Embryonic facial prominence (tissue), 1 donor: ENCODE data around the gene ASNS.

Experiments used
- DNase-seq: peaks from one replicate; pipeline ENCODE4 v3.0.0-alpha.2; 2016; ENCODE audit errors: extremely low spot score

Gene ASNS

DNA sequence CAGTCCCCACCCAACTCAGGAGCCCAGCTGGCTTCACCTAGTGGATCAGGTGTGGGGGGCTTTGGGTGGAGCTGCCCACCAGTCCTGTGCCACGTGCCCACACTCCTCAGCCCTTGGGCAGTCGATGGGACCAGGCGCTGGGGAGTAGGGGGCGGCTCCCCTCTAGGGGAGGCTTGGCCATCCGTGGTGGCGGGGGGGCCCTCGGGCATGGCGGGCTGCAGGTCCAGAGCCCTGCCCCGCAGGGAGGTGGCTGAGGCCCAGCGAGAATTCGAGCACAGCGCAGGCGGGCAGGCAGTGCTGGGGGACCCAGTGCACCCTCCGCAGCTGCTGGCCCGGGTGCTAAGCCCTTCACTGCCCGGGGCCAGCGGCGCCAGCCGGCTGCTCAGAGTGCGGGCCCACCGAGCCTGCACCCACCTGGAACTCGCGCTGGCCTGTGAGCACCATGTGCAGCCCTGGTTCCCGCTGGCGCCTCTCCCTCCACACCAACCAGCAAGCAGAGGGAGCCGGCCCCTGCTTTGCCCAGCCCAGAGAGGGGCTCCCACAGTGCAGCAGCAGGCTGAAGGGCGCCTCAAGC, 29.3 kb downstream of the ASNS start:
- DNase-seq: no peak

DNA sequence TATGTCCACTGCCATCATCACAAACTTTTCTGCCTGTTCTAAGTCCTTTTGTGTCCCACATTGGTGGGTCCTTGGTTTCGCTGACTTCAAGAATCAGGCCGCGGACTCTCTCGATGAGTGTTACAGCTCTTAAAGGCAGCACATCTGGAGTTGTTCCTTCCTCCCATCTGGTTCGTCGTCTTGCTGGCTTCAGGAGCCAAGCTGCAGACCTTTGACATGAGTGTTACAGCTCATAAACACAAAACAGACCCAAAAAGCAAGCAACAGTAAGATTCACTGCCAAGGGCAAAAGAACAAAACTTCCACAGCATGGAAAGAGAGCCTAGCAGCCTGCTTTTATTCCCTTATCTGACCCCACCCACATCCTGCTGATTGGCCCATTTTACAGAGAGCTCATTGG, 30.2 kb downstream of the ASNS start:
- DNase-seq: no peak

DNA sequence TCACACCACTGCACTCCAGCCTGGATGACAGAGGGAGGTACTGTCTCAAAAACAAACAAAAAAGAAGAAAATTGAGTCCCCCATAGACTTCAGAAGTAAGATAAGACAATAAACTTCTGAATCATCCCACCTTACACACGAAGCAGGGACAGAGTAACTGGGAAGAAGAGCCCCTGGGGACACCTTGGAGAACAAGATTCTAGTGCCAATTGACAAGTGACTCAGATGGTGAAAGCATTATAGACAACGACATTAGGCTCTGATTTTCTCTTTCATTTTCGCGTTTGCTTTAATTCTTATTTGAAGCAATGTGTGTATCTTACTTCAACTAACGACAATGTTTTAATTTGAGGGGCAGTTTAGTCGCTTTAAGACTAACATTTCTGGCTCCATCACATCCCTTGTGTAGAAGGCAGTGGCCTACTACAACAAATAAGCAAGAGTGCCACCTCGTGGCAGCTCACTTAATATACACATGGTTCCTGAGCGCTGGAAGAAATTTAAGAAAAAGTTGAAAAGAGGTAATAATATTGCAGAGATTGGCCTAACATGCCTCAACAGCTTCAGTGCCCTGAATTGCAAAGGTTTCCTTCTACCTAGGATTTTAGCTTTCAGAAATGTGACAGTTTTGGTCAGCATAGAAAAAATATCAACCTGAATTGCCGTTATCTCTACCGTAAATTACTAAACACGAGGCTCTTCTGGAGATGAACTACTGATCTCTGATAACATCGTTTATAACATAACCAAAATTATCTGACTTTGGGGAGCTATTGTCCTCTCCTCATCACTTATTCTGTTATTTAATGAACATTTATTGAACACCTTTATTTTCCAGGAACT, 36.7 kb downstream of the ASNS start:
- DNase-seq: peak; percentile 58

DNA sequence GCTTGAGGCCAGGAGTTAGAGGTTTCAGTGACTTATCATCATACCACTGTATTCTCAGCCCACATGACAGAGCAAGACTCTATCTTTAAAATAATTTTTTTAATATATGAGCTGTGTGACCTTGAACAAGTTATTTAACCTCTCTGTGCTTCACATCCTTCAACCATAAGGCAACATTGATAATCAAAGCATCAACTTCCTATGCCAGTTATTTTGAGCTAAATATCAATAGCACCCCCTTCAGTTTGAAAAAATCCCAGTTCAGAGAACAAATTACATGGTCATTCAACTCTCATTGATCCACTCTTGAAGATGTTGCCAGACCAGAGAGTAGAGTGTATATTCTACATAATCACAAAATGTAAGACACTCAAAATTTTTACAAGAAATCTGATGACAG, 53.0 kb downstream of the ASNS start:
- DNase-seq: no peak

DNA sequence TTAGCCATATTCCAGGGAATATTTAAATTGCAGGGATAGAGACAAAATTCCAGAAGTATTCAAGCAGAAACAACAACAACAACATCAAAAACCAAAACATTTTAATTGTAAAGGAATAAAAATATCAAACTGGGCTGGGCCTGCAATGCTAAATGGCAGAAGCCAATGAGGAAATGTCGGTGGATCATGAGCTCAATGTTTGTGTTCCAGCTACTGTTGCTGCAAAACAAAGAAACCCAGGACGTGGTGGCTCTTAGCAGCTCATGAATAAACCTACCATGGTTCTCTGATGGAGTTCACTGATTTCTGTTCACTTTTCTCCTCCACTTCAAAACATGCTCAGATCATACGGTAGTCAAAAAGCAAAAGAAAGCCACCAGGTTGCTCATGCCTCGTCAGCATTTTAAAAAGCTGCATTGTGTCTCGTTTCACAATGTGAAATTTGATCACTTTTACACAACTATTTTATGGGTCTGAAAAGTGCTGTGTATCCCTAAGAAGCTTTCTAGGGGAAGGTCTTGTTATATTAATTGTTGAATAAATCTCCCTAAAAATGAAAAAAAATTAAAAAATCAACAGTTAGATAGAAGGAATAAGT, 54.0 kb downstream of the ASNS start:
- no peak for DNase-seq
